Islet precursor cell (in vitro differentiated cells): ENCODE measurements around the gene PSME2.

Experiments used
- DNase-seq: peaks from one replicate; pipeline ENCODE4 v3.0.0-alpha.2; 2018

Gene PSME2

GRCh38 chr14:24146453-24146977, at the start of gene PSME2:
Gene PSME2, minus strand, starts transcription at chr14:24146610. Its CDS starts 29 bp downstream, at chr14:24146581.
- DNase-seq, result peak; percentile 100

GRCh38 chr14:24195186-24196070, 49.0 kb upstream of the PSME2 start, which contains the start of gene TM9SF1:
Gene TM9SF1, minus strand, starts transcription at chr14:24195441. Its CDS starts 422 bp downstream, at chr14:24195019.
- DNase-seq, result peak; percentile 93

- DNase-seq, result no peak
Measured at GRCh38 chr14:24194873-24195185, 48.4 kb upstream of the PSME2 start.

GRCh38 chr14:24194186-24194872, 47.9 kb upstream of the PSME2 start:
- DNase-seq, result no peak

- DNase-seq, result no peak
Measured at GRCh38 chr14:24192933-24193332, 46.5 kb upstream of the PSME2 start.

GRCh38 chr14:24190416-24190815, 44.0 kb upstream of the PSME2 start:
- DNase-seq, result no peak

- DNase-seq, result no peak
Measured at GRCh38 chr14:24189460-24189859, 43.0 kb upstream of the PSME2 start.

GRCh38 chr14:24189059-24189375, 42.6 kb upstream of the PSME2 start:
- no peak for DNase-seq

GRCh38 chr14:24188251-24189058, 42.0 kb upstream of the PSME2 start, which contains the start of gene IPO4:
Gene IPO4, minus strand, starts transcription at chr14:24188816. Its CDS starts 29 bp downstream, at chr14:24188787.
- DNase-seq, result peak; percentile 99

- DNase-seq, result no peak
Measured at GRCh38 chr14:24187539-24187915, 41.1 kb upstream of the PSME2 start.

GRCh38 chr14:24186831-24187538, 40.6 kb upstream of the PSME2 start:
- no peak for DNase-seq

- no peak for DNase-seq
Measured at GRCh38 chr14:24185741-24186140, 39.3 kb upstream of the PSME2 start.

GRCh38 chr14:24185026-24185425, 38.6 kb upstream of the PSME2 start:
- DNase-seq, result no peak

GRCh38 chr14:24184104-24184970, 37.9 kb upstream of the PSME2 start:
- DNase-seq, result no peak

- DNase-seq, result no peak
Measured at GRCh38 chr14:24183014-24183481, 36.6 kb upstream of the PSME2 start.

GRCh38 chr14:24182110-24182882, 35.9 kb upstream of the PSME2 start:
- DNase-seq, result no peak

- DNase-seq, result no peak
Measured at GRCh38 chr14:24181371-24182077, 35.1 kb upstream of the PSME2 start.

GRCh38 chr14:24179961-24180796, 33.8 kb upstream of the PSME2 start:
- DNase-seq, result peak; percentile 58
